ENCODE data around the gene CCDC83.
A peak's percentile ranks its signal among the peaks of the same experiment; 100 is the strongest.
"Not testable (repeated sequence)": the region's sequence is repeated elsewhere in the genome, so short reads cannot be mapped to it uniquely, and the experiment has no call there.

CCDC83 gene

GRCh38 chr11:85886089-85887056 lies 31.2 kb downstream of the CCDC83 start:
- no peak for DNase-seq (ENCODE audit: low spot score)

- DNase-seq (ENCODE audit: low spot score) = no peak
Measured at GRCh38 chr11:85889108-85889507, 33.9 kb downstream of the CCDC83 start.

- peak; percentile 4 for DNase-seq (ENCODE audit: low spot score)
Measured at GRCh38 chr11:85889676-85890579, 34.7 kb downstream of the CCDC83 start.

GRCh38 chr11:85893395-85893794 lies 38.2 kb downstream of the CCDC83 start:
- DNase-seq (ENCODE audit: low spot score) = no peak

- DNase-seq (ENCODE audit: low spot score) = no peak
Measured at GRCh38 chr11:85896876-85897275, 41.7 kb downstream of the CCDC83 start.

GRCh38 chr11:85898456-85898855 lies 43.3 kb downstream of the CCDC83 start:
- DNase-seq (ENCODE audit: low spot score) = no peak

GRCh38 chr11:85902353-85902752 lies 47.2 kb downstream of the CCDC83 start:
- DNase-seq (ENCODE audit: low spot score) = no peak

GRCh38 chr11:85903406-85903805 lies 48.2 kb downstream of the CCDC83 start:
- DNase-seq (ENCODE audit: low spot score) = no peak

GRCh38 chr11:85903811-85904210 lies 48.6 kb downstream of the CCDC83 start:
- DNase-seq (ENCODE audit: low spot score) = no peak

- no peak for DNase-seq (ENCODE audit: low spot score)
Measured at GRCh38 chr11:85912414-85912813, 57.2 kb downstream of the CCDC83 start.

GRCh38 chr11:85913513-85913912 lies 58.3 kb downstream of the CCDC83 start:
- DNase-seq (ENCODE audit: low spot score) = no peak

- DNase-seq (ENCODE audit: low spot score) = no peak
Measured at GRCh38 chr11:85914425-85914824, 59.2 kb downstream of the CCDC83 start.

GRCh38 chr11:85918910-85919794 lies 64.0 kb downstream of the CCDC83 start:
- DNase-seq (ENCODE audit: low spot score) = peak; percentile 9

GRCh38 chr11:85922367-85922766 lies 67.2 kb downstream of the CCDC83 start:
- DNase-seq (ENCODE audit: low spot score) = no peak

- DNase-seq (ENCODE audit: low spot score) = no peak
Measured at GRCh38 chr11:85923455-85923854, 68.3 kb downstream of the CCDC83 start.

GRCh38 chr11:85926653-85927214 lies 71.6 kb downstream of the CCDC83 start:
- DNase-seq (ENCODE audit: low spot score) = not testable (repeated sequence)

- no peak for DNase-seq (ENCODE audit: low spot score)
Measured at GRCh38 chr11:85930879-85931366, 75.7 kb downstream of the CCDC83 start.

GRCh38 chr11:85934596-85935169 lies 79.5 kb downstream of the CCDC83 start:
- no peak for DNase-seq (ENCODE audit: low spot score)

- DNase-seq (ENCODE audit: low spot score) = no peak
Measured at GRCh38 chr11:85935751-85936150, 80.6 kb downstream of the CCDC83 start.

- no peak for DNase-seq (ENCODE audit: low spot score)
Measured at GRCh38 chr11:85937835-85938234, 82.7 kb downstream of the CCDC83 start.

Measured in COLO829 (cell line).